Panc1 (cell line): ENCODE measurements around the gene STXBP4. TPM values are rescaled to one million over a fixed set of nuclear protein-coding genes. Genes with fewer than 3 reads are reported as not detected.

Experiments used
- ATAC-seq: fragments of 200-7000 bp; cut with Tn5 transposase; 2 replicates; pipeline ENCODE4 v1.9.1; 2020; ENCODE audit warnings: mild to moderate bottlenecking, moderate library complexity
- BruUV-seq: library from RNA; stranded (reverse); fragments of 400-500 nt; replicated peaks from 2 replicates; lab custom pipeline; 2021; lab: Mats Ljungman, UMichigan
- CTCF ChIA-PET: fragments of 300-600 bp; sonication (Branson Sonifier 250); formaldehyde crosslinking; loops from one replicate; lab custom pipeline; 2022; ENCODE audit warnings: antibody characterized with exemption; lab: Charles Lee
- POLR2A ChIA-PET: fragments of 300-600 bp; sonication (Branson Sonifier 250); formaldehyde crosslinking; loops from one replicate; lab custom pipeline; 2022; ENCODE audit warnings: antibody characterized with exemption; lab: Charles Lee
- DNase-seq: peaks from one replicate; pipeline ENCODE4 v3.0.0-alpha.2; 2010; ENCODE audit warnings: low read depth, low spot score
- H3K27ac ChIP-seq: 2 replicates; pipeline ENCODE4 v1.5.1; 2011; ENCODE audit warnings: mild to moderate bottlenecking, low read length, inconsistent platforms
- H3K27me3 ChIP-seq: fragments of 200-500 bp; sonication (Bioruptor generic); 2 replicates; pipeline ENCODE4 v1.6.0; 2014; ENCODE audit warnings: low read length, inconsistent platforms; ENCODE audit not compliant: control insufficient read depth, insufficient read depth
- H3K36me3 ChIP-seq: fragments of 200-500 bp; sonication (Bioruptor generic); 2 replicates; pipeline ENCODE4 v1.5.1; 2014; ENCODE audit warnings: inconsistent platforms, mild to moderate bottlenecking, low read length, moderate library complexity; ENCODE audit not compliant: control insufficient read depth, insufficient read depth
- H3K4me1 ChIP-seq: 2 replicates; pipeline ENCODE4 v1.5.1; 2011; ENCODE audit warnings: inconsistent platforms, mild to moderate bottlenecking, low read length, moderate library complexity; ENCODE audit not compliant: control insufficient read depth, insufficient read depth
- H3K4me3 ChIP-seq, 2 experiments: 2 replicates each; pipeline ENCODE4 v1.5.1; 2011 to 2012; ENCODE audit warnings: low read depth in 2 of 2, low read length in 2 of 2, mild to moderate bottlenecking in 2 of 2, inconsistent platforms in 1 of 2, moderate library complexity in 1 of 2
- H3K9me3 ChIP-seq: fragments of 200-500 bp; sonication (Bioruptor generic); 2 replicates; pipeline ENCODE4 v1.5.1; 2014; ENCODE audit warnings: low read depth, mild to moderate bottlenecking, inconsistent platforms, low read length, moderate library complexity; ENCODE audit not compliant: control insufficient read depth, insufficient read depth
- CTCF ChIP-seq: fragments of 450-650 bp; IDR thresholded peaks from 2 replicates; pipeline ENCODE4 v1.5.1; 2017; ENCODE audit warnings: mild to moderate bottlenecking
- POLR2AphosphoS5 ChIP-seq: IDR thresholded peaks from 2 replicates; pipeline ENCODE4 v1.6.1; 2012; ENCODE audit warnings: mild to moderate bottlenecking, low read depth, low read length, moderate library complexity
- REST ChIP-seq, 2 experiments: IDR thresholded peaks; 2 replicates each; pipeline ENCODE4 v1.6.1; 2011 to 2012; ENCODE audit warnings: low read depth in 2 of 2, control low read depth in 1 of 2, low read length in 1 of 2, mild to moderate bottlenecking in 1 of 2, moderate library complexity in 1 of 2; ENCODE audit not compliant: insufficient read depth in 1 of 2
- SIN3A ChIP-seq: IDR thresholded peaks from 2 replicates; pipeline ENCODE4 v1.6.1; 2012; ENCODE audit warnings: low read depth, mild to moderate bottlenecking, low read length, moderate library complexity, borderline replicate concordance; ENCODE audit not compliant: insufficient read depth
- TCF7L2 ChIP-seq: IDR thresholded peaks from 2 replicates; pipeline ENCODE4 v1.6.1; 2011; ENCODE audit warnings: mild to moderate bottlenecking, low read depth, low read length, inconsistent platforms
- in situ Hi-C: cut with HindIII; loops from 2 replicates; pipeline ENCODE4 v1.10.0; 2016; ENCODE audit warnings: low sequenced_read_pairs, low pct_unique_long_range_greater_than_20kb
- intact Hi-C: fragments of 100-400 bp; cut with micrococcal nuclease; formaldehyde crosslinking; loops from one replicate; pipeline ENCODE4 v1.10.0; 2022; ENCODE audit not compliant: unreplicated experiment
- total RNA-seq: library from RNA; stranded (reverse); gene quantifications from one replicate; pipeline ENCODE4 v1.2.1, GENCODE V29; 2021; ENCODE audit not compliant: unreplicated experiment

STXBP4 gene
- total RNA-seq, 1 experiment from 2014 or later, result 12.8 TPM

GRCh38 chr17:55152236-55152635 lies 183.7 kb downstream of the STXBP4 start:
- DNase-seq (no peak), ATAC-seq (no peak)
- CTCF ChIA-PET, result no interaction called here
- no peak for TF ChIP-seq CTCF
- TF ChIP-seq REST (IDR thresholded peaks at IDR 0.05; ENCODE audit: insufficient read depth in 1 of 2, low read depth in 2 of 2, low read length in 1 of 2), result no peak
- no peak for TF ChIP-seq SIN3A
- no peak for TF ChIP-seq POLR2AphosphoS5
- no peak for TF ChIP-seq TCF7L2
- no peak overlapping the region for H3K27ac ChIP-seq
- no peaks in the 10 kb centered on the region for H3K27me3 ChIP-seq
- intact Hi-C loops, result no loop called here
- no peaks in the 10 kb centered on the region for H3K4me1 ChIP-seq
- H3K36me3 ChIP-seq, result no peaks in the 10 kb centered on the region
- BruUV-seq, result no TSS peak
- POLR2A ChIA-PET, result no interaction called here
- in situ Hi-C loops, result no loop called here
- no peak overlapping the region for H3K4me3 ChIP-seq
- H3K9me3 ChIP-seq, result no peaks in the 10 kb centered on the region

GRCh38 chr17:55154101-55154500 lies 185.5 kb downstream of the STXBP4 start:
- Histone ChIP-seq H3K27me3 (no peaks in the 10 kb centered on the region), H3K9me3 (no peaks in the 10 kb centered on the region), H3K36me3 (no peaks in the 10 kb centered on the region), H3K4me3 (no peak overlapping the region), H3K27ac (no peak overlapping the region), H3K4me1 (no peaks in the 10 kb centered on the region)
- CTCF ChIA-PET, result no interaction called here
- in situ Hi-C loops (no loop called here), intact Hi-C loops (no loop called here)
- BruUV-seq, result no TSS peak
- TF ChIP-seq REST (IDR thresholded peaks at IDR 0.05; ENCODE audit: insufficient read depth in 1 of 2, low read depth in 2 of 2, low read length in 1 of 2) (no peak), TCF7L2 (no peak), POLR2AphosphoS5 (no peak), SIN3A (no peak), CTCF (no peak)
- ATAC-seq (no peak), DNase-seq (no peak)
- POLR2A ChIA-PET, result no interaction called here
